Astrocyte (in vitro differentiated cells and primary cell): ENCODE results near the gene DLG1.

ENCODE experiments used
- CTCF ChIP-seq: IDR thresholded peaks from 2 replicates; pipeline ENCODE4 v1.5.1; 2011; ENCODE audit warnings: low read depth, mild to moderate bottlenecking, inconsistent platforms, low read length, moderate library complexity; ENCODE audit not compliant: insufficient read depth
- EZH2 ChIP-seq: IDR thresholded peaks from 2 replicates; pipeline ENCODE4 v1.6.1; 2012; ENCODE audit warnings: mild to moderate bottlenecking, low read length, inconsistent platforms; ENCODE audit not compliant: insufficient read depth

DNA sequence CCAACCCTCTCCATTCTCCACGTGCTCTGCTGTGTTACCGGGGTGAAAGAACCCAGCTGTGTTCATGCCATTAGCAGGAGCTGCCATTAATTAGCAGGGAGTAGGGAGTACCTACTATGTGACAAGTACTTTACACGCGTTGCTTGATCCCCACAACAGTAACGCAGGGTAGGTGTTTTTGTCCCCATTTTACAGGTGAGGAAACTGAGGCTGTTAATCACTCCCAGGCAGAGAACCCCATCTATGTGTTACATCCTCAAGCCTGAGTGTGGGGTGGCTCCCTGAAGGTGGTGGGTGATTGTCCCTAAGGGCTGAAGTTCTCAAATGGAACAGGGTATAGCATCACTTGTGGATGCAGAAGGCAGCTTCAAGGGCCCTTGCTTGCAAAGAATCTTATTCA is 291.6 kb downstream of the DLG1 start:
- no peak for TF ChIP-seq CTCF
- TF ChIP-seq EZH2 = no peak
